GM19043 (cell line): Measurements from ENCODE around the gene CHRDL1.
"Not testable (repeated sequence)": the region's sequence is repeated elsewhere in the genome, so short reads cannot be mapped to it uniquely, and the experiment has no call there.

Experiments used
- ATAC-seq: cut with Tn5 transposase; IDR thresholded peaks from one replicate; pipeline ENCODE4 v1.9.1; 2021; ENCODE audit warnings: low read depth; ENCODE audit not compliant: unreplicated experiment

The CHRDL1 gene

GRCh38 chrX:110667706-110668105 is 127.9 kb downstream of the CHRDL1 start:
- no peak for ATAC-seq

- peak; percentile 83 for ATAC-seq
Observed at GRCh38 chrX:110665223-110666002, 130.2 kb downstream of the CHRDL1 start.

DNA sequence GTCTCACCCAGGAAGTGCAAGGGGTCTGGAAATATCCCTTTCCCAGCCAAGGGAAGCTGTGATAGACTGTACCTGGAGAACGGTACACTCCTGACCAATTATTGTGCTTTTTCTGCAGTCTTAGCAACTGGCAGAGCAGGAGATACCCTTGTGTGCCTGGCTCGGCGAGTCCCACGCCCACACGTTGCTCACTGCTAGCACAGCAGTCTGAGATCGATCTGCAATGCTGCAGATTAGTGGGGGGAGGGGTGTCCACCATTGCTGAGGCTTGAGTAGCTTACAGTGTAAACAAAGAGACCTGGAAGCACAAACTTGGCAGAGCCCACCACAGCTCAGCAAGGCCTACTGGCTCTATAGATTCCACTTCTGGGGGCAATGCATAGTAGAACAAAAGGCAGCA is 138.5 kb downstream of the CHRDL1 start:
- ATAC-seq: no peak

DNA sequence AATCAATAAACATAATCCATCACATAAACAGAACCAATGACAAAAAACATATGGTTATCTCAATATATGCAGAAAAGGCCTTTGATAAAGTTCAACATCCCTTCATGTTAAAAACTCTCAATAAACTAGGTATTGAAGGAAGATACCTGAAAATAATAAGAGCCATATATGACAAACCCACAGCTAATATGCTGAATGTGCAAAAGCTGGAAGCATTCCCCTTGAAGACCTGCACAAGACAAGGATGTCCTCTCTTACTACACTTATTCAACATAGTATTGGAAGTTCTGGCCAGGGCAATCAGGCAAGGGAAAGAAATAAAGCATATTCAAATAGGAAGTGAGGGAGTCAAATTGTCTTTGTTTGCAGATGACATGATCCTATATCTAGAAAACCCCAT is 141.3 kb downstream of the CHRDL1 start:
- ATAC-seq: not testable (repeated sequence)

GRCh38 chrX:110646386-110646785 is 149.2 kb downstream of the CHRDL1 start:
- ATAC-seq: no peak
